Inflammatory macrophage treated with lipopolysaccharide for 1 hour (primary cell): ENCODE measurements around the gene LIMK2.
"Not testable (repeated sequence)": the region's sequence is repeated elsewhere in the genome, so short reads cannot be mapped to it uniquely, and the experiment has no call there.

ENCODE experiments used
- DNase-seq, 2 donors: peaks; one replicate each; pipeline ENCODE4 v3.0.0-alpha.2; 2020 to 2022

The LIMK2 gene

GRCh38 chr22:31244943-31245451, 32.9 kb downstream of the LIMK2 start:
- no peak for DNase-seq

- DNase-seq: not testable (repeated sequence)
These were observed 33.9 kb downstream of the LIMK2 start for GRCh38 chr22:31245998-31246397.

- no peak for DNase-seq
These were observed 34.6 kb downstream of the LIMK2 start for GRCh38 chr22:31246687-31247086.

- DNase-seq: no peak
These were observed 35.6 kb downstream of the LIMK2 start for GRCh38 chr22:31247726-31248125.

- DNase-seq: peak in 1 of 2 donors; percentile 25
These were observed 36.1 kb downstream of the LIMK2 start for GRCh38 chr22:31248138-31248745.

GRCh38 chr22:31248965-31249958, 37.2 kb downstream of the LIMK2 start:
- DNase-seq: no peak

- DNase-seq: no peak
These were observed 38.9 kb downstream of the LIMK2 start for GRCh38 chr22:31250740-31251600.

- DNase-seq: no peak
These were observed 41.9 kb downstream of the LIMK2 start for GRCh38 chr22:31253949-31254348.

- no peak for DNase-seq
These were observed 47.8 kb downstream of the LIMK2 start for GRCh38 chr22:31259798-31260473.

GRCh38 chr22:31260474-31260856, 48.4 kb downstream of the LIMK2 start:
- no peak for DNase-seq

- no peak for DNase-seq
These were observed 50.4 kb downstream of the LIMK2 start for GRCh38 chr22:31262312-31263133.

- no peak for DNase-seq
These were observed 52.0 kb downstream of the LIMK2 start for GRCh38 chr22:31263896-31264640.

GRCh38 chr22:31268281-31268680, 56.2 kb downstream of the LIMK2 start:
- DNase-seq: no peak

- DNase-seq: no peak
These were observed 57.9 kb downstream of the LIMK2 start for GRCh38 chr22:31269892-31270579.

- no peak for DNase-seq
These were observed 58.9 kb downstream of the LIMK2 start for GRCh38 chr22:31271026-31271425.

- DNase-seq: no peak
These were observed 59.4 kb downstream of the LIMK2 start for GRCh38 chr22:31271485-31271884.

GRCh38 chr22:31272522-31273446, 60.7 kb downstream of the LIMK2 start:
- DNase-seq: peak; percentile 35 to 78

- no peak for DNase-seq
These were observed 61.9 kb downstream of the LIMK2 start for GRCh38 chr22:31274017-31274416.

GRCh38 chr22:31275018-31275417, 62.9 kb downstream of the LIMK2 start:
- DNase-seq: no peak
